K562 treated with DMSO at 1 percent for 24 hours (cell line): Measurements from ENCODE around the gene TMEM89. TPM values are rescaled to one million over a fixed set of nuclear protein-coding genes. Genes with fewer than 3 reads are reported as not detected.

Experiments used
- total RNA-seq: library from RNA; unstranded; fragments of 300-600 nt; gene quantifications from 2 replicates; pipeline ENCODE4 v1.2.3, GENCODE V29; 2022; ENCODE audit warnings: low read depth; ENCODE audit not compliant: insufficient read depth

TMEM89 gene, protein sequence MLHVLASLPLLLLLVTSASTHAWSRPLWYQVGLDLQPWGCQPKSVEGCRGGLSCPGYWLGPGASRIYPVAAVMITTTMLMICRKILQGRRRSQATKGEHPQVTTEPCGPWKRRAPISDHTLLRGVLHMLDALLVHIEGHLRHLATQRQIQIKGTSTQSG
- not detected in 2 replicates for total RNA-seq

DNA sequence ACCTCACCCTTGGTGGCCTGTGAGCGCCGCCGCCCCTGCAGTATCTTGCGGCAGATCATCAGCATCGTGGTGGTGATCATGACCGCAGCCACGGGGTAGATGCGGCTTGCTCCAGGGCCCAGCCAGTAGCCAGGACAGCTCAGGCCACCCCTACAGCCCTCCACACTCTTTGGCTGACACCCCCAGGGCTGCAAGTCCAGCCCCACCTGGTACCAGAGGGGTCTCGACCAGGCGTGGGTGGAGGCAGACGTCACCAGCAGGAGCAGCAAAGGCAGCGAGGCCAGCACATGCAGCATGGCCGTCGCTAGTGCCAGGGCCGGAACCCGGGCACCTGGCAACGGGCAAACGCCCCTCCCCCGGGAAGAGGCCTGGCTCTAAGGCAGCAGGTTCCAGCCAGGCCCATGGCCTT lies at the start of gene TMEM89:
Gene TMEM89, minus strand, starts transcription at position 309 of the 409 bp plus-strand sequence. Its CDS starts 13 bp downstream, at position 296.

GRCh38 chr3:48662753-48663488 lies 41.4 kb upstream of the TMEM89 start, which contains the start of gene CELSR3:
TSS of gene CELSR3 (minus strand) at chr3:48662886. CDS start at chr3:48662634, 252 bp downstream.

DNA sequence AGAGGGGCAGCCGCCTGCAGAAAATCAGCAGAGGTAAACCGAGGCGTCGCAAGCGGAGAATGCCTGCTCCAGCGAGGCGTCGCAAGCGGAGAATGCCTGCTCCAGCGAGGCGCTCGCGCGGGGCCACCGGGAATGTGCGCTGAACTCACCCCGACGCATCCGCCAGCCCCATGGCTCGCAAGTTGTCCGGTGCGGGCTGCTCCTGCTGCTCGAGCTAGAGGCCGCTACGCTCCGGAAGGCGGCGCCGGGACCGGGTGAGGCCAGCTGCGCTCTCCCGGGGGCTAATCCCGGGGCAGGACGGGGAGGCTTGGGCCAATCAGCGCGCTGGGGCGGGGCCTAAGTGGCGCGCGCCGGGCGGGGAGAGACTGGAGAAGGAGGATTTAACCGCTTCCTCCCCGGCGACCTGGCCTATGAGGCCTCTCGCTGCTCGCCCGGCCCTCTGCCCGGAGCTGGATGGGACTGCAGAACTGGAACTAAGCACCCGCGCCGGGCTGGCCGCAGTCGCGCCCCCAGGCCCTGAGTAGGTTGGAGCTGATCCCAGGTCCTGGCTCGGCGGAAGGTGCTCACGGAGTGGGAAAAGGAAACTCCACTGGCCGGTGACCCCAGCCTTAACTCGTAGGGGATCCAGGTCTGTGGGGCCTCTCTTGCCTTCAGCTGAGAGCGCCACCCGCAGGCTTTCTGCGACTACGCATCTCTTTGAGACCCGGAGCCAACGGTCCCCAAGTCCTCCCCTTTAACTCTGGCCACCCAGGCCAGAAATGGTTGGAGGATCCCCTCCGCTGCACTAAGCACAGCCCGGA lies 13.9 kb upstream of the TMEM89 start, which contains the start of gene SLC26A6:
Gene SLC26A6, minus strand, starts transcription at position 240 of the 800 bp plus-strand sequence. Its CDS starts 68 bp downstream, at position 172.

GRCh38 chr3:48609088-48610005 lies 12.2 kb downstream of the TMEM89 start, which contains the start of gene UQCRC1:
TSS of gene UQCRC1 (minus strand) at chr3:48609646. CDS start at chr3:48609620, 26 bp downstream.

DNA sequence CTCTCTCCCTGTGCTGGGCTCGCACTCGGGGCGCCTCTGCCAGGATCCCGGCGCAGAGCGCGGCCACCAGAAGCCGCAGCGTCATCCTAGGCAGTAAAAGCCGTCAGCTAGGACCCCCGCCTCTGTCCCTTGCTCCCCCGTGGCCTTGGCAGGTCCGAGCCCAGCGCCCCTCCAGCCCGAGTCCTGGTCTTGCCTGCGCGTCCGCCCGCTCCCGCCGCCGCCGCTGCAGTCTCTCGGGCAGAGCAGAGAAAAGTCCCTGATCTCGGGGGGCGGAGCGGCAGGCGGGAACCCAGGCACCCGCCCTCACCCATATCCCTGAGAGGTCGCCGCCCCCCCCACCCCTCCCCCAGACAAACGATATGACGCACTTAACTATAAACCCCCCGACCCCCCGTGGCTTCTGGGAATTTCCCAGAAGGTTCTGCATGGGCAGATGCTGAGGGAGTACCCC lies 26.5 kb downstream of the TMEM89 start, which contains the start of gene COL7A1:
Gene COL7A1, minus strand, starts transcription at position 255 of the 451 bp plus-strand sequence. Its CDS starts 170 bp downstream, at position 85.

Other genes starting within 250 kb of the TMEM89 start
- gene FBXW12, start 249.6 kb downstream of the TMEM89 start, total RNA-seq: not detected in 2 replicates
- gene PLXNB1, start 191.7 kb downstream of the TMEM89 start, total RNA-seq: 10.6 and 20.6 TPM in 2 replicates
- gene CCDC51, start 181.7 kb downstream of the TMEM89 start, total RNA-seq: 11.3 and 13.1 TPM in 2 replicates
- 140 and 171 TPM in 2 replicates for gene TMA7, start 181.5 kb downstream of the TMEM89 start, total RNA-seq
- 7.0 and 7.4 TPM in 2 replicates for gene ATRIP, start 175.0 kb downstream of the TMEM89 start, total RNA-seq
- gene SHISA5, start 117.6 kb downstream of the TMEM89 start, total RNA-seq: 122 and 130 TPM in 2 replicates
- 11.1 and 11.2 TPM in 2 replicates for gene PFKFB4, start 65.0 kb downstream of the TMEM89 start, total RNA-seq
- gene UCN2, start 58.0 kb downstream of the TMEM89 start, total RNA-seq: not detected in 2 replicates
- gene COL7A1, start 26.4 kb downstream of the TMEM89 start, total RNA-seq: 1.1 and 1.5 TPM in 2 replicates
- gene UQCRC1, start 12.1 kb downstream of the TMEM89 start, total RNA-seq: 313 and 317 TPM in 2 replicates
- gene SLC26A6, start 13.7 kb upstream of the TMEM89 start, total RNA-seq: 21.8 and 28.5 TPM in 2 replicates
- 1.7 and 2.1 TPM in 2 replicates for gene CELSR3, start 41.1 kb upstream of the TMEM89 start, total RNA-seq
- gene NCKIPSD, start 64.1 kb upstream of the TMEM89 start, total RNA-seq: 25.6 and 27.7 TPM in 2 replicates
- gene IP6K2, start 95.5 kb upstream of the TMEM89 start, total RNA-seq: 56.1 and 62.7 TPM in 2 replicates
- gene PRKAR2A, start 226.1 kb upstream of the TMEM89 start, total RNA-seq: 106 and 110 TPM in 2 replicates